OCI-LY3 (cell line): Measurements from ENCODE around the gene WBP1.

Experiments
- EZH2phosphoT487 ChIP-seq: fragments of 200-600 bp; shearing (Covaris generic); IDR thresholded peaks from 2 replicates; pipeline ENCODE4 v1.6.1; 2018; ENCODE audit warnings: antibody characterized with exemption, mixed run types, low read depth
- TF ChIP-seq, protein P1 (sequence below): fragments of 200-600, 300-600 bp; sonication (generic); IDR thresholded peaks from 2 replicates; pipeline ENCODE4 v1.5.1; 2014; ENCODE audit warnings: antibody characterized with exemption, low read length, low read depth

DNA sequence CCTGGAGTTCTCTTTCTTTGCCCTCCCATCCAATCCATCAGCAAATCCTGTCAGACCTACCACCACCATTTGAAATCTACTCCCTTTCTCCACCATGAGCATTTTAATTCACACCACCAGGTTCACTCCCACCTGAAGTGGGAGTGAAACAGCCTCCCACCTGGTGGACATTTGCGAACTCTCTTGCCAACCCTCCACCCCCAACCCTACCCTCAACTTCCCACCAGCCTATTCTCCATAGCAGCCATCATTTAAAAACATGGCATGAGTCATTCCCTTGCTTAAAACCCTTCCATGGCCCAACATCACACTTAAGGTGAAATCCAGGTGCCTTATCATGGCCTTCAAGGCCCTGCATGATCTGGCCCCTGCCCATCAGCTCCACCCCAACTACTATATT is 20.0 kb upstream of the WBP1 start:
- no peak for TF ChIP-seq EZH2phosphoT487
- TF ChIP-seq, protein P1, sequence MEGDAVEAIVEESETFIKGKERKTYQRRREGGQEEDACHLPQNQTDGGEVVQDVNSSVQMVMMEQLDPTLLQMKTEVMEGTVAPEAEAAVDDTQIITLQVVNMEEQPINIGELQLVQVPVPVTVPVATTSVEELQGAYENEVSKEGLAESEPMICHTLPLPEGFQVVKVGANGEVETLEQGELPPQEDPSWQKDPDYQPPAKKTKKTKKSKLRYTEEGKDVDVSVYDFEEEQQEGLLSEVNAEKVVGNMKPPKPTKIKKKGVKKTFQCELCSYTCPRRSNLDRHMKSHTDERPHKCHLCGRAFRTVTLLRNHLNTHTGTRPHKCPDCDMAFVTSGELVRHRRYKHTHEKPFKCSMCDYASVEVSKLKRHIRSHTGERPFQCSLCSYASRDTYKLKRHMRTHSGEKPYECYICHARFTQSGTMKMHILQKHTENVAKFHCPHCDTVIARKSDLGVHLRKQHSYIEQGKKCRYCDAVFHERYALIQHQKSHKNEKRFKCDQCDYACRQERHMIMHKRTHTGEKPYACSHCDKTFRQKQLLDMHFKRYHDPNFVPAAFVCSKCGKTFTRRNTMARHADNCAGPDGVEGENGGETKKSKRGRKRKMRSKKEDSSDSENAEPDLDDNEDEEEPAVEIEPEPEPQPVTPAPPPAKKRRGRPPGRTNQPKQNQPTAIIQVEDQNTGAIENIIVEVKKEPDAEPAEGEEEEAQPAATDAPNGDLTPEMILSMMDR, result no peak
